Neuronal stem cell (in vitro differentiated cells): Measurements from ENCODE around the gene PCDHGA6.

Experiments used
- DNase-seq: peaks from one replicate; pipeline ENCODE4 v3.0.0-alpha.2; 2013; ENCODE audit warnings: low spot score
- H2AFZ ChIP-seq: one replicate; pipeline ENCODE4 v1.6.1; 2013; ENCODE audit warnings: mild to moderate bottlenecking, low read length, inconsistent platforms
- H2AK5ac ChIP-seq: 2 replicates; pipeline ENCODE4 v1.6.1; 2013; ENCODE audit warnings: low read depth, mild to moderate bottlenecking, inconsistent platforms, low read length, moderate library complexity, mixed read lengths
- H2BK120ac ChIP-seq: 2 replicates; pipeline ENCODE4 v1.6.1; 2013; ENCODE audit warnings: low read depth, mild to moderate bottlenecking, inconsistent platforms, low read length, moderate library complexity, mixed read lengths
- H2BK12ac ChIP-seq: one replicate; pipeline ENCODE4 v1.6.1; 2013; ENCODE audit warnings: low read length, inconsistent platforms
- H2BK15ac ChIP-seq: 2 replicates; pipeline ENCODE4 v1.6.1; 2013; ENCODE audit warnings: mild to moderate bottlenecking, low read length, inconsistent platforms, mixed read lengths
- H2BK5ac ChIP-seq: one replicate; pipeline ENCODE4 v1.6.1; 2013; ENCODE audit warnings: inconsistent platforms, mild to moderate bottlenecking, low read length, moderate library complexity
- H3K14ac ChIP-seq: one replicate; pipeline ENCODE4 v1.6.1; 2013; ENCODE audit warnings: low read length, inconsistent platforms
- H3K18ac ChIP-seq: 2 replicates; pipeline ENCODE4 v1.6.1; 2013; ENCODE audit warnings: low read length, inconsistent platforms
- H3K23ac ChIP-seq: 2 replicates; pipeline ENCODE4 v1.6.1; 2013; ENCODE audit warnings: low read depth, mild to moderate bottlenecking, mixed read lengths, low read length, inconsistent platforms; ENCODE audit not compliant: poor library complexity
- H3K27ac ChIP-seq: replicated peaks from 3 replicates; pipeline ENCODE4 v1.5.1; 2013; ENCODE audit warnings: low read length, inconsistent platforms
- H3K27me3 ChIP-seq, 3 experiments: 2 replicates each; pipeline ENCODE4 v1.6.1; 2013; ENCODE audit warnings: low read length in 3 of 3, mild to moderate bottlenecking in 2 of 3, inconsistent platforms in 1 of 3, low read depth in 1 of 3, mixed read lengths in 1 of 3, moderate library complexity in 1 of 3; ENCODE audit not compliant: control insufficient read depth in 3 of 3, insufficient read depth in 3 of 3
- H3K36me3 ChIP-seq, 2 donors: replicated peaks in 1 of 2; 2 replicates each; pipeline ENCODE4 v1.6.1; 2013; ENCODE audit warnings: low read length in 2 of 2; ENCODE audit not compliant: control insufficient read depth in 2 of 2, insufficient read depth in 2 of 2
- H3K4ac ChIP-seq: 2 replicates; pipeline ENCODE4 v1.6.1; 2013; ENCODE audit warnings: inconsistent platforms, mild to moderate bottlenecking, low read length, moderate library complexity
- H3K4me1 ChIP-seq, 2 donors: 1 replicate in 1 of 2; 2 replicates in 1 of 2; pipeline ENCODE4 v1.6.1; 2013; ENCODE audit warnings: low read length in 2 of 2, low read depth in 1 of 2; ENCODE audit not compliant: control insufficient read depth in 2 of 2, insufficient read depth in 1 of 2
- H3K4me2 ChIP-seq: one replicate; pipeline ENCODE4 v1.6.1; 2013; ENCODE audit warnings: mild to moderate bottlenecking, low read length, inconsistent platforms; ENCODE audit not compliant: insufficient read depth, poor library complexity, severe bottlenecking
- H3K4me3 ChIP-seq, 2 donors: 2 replicates each; pipeline ENCODE4 v1.5.1; 2013; ENCODE audit warnings: low read length in 2 of 2, mild to moderate bottlenecking in 2 of 2, inconsistent platforms in 1 of 2, moderate library complexity in 1 of 2
- H3K79me1 ChIP-seq: one replicate; pipeline ENCODE4 v1.6.1; 2013; ENCODE audit warnings: low read depth, mild to moderate bottlenecking, inconsistent platforms, low read length, moderate library complexity
- H3K9ac ChIP-seq: one replicate; pipeline ENCODE4 v1.6.1; 2013; ENCODE audit warnings: mild to moderate bottlenecking, low read depth, low read length, inconsistent platforms; ENCODE audit not compliant: poor library complexity
- H3K9me3 ChIP-seq, 2 donors: replicated peaks in 1 of 2; 2 replicates each; pipeline versions ENCODE3 to v1.6.1; 2013; ENCODE audit warnings: low read length in 2 of 2, mild to moderate bottlenecking in 2 of 2, inconsistent platforms in 1 of 2, low read depth in 1 of 2, mixed read lengths in 1 of 2, moderate library complexity in 1 of 2; ENCODE audit not compliant: control insufficient read depth in 2 of 2, insufficient read depth in 1 of 2
- H4K8ac ChIP-seq: one replicate; pipeline ENCODE4 v1.6.1; 2013; ENCODE audit warnings: low read depth, mild to moderate bottlenecking, inconsistent platforms, low read length, moderate library complexity
- H4K91ac ChIP-seq: one replicate; pipeline ENCODE4 v1.6.1; 2013; ENCODE audit warnings: low read length, low read depth, mild to moderate bottlenecking, inconsistent platforms; ENCODE audit not compliant: poor library complexity
- WGBS, 2 donors: extraction: QIAGEN DNeasy Blood & Tissue Kit; methylation state at CpG; one replicate each; pipeline ENCODE4 v1.1.7; 2013; ENCODE audit warnings: missing lambda C conversion rate in 2 of 2, mixed read lengths in 1 of 2; ENCODE audit not compliant: insufficient read length in 2 of 2, insufficient replicate concordance in 1 of 2; ENCODE audit errors: extremely low coverage in 2 of 2; 5-methylcytosine and 5-hydroxymethylcytosine counted together

PCDHGA6 gene

DNA sequence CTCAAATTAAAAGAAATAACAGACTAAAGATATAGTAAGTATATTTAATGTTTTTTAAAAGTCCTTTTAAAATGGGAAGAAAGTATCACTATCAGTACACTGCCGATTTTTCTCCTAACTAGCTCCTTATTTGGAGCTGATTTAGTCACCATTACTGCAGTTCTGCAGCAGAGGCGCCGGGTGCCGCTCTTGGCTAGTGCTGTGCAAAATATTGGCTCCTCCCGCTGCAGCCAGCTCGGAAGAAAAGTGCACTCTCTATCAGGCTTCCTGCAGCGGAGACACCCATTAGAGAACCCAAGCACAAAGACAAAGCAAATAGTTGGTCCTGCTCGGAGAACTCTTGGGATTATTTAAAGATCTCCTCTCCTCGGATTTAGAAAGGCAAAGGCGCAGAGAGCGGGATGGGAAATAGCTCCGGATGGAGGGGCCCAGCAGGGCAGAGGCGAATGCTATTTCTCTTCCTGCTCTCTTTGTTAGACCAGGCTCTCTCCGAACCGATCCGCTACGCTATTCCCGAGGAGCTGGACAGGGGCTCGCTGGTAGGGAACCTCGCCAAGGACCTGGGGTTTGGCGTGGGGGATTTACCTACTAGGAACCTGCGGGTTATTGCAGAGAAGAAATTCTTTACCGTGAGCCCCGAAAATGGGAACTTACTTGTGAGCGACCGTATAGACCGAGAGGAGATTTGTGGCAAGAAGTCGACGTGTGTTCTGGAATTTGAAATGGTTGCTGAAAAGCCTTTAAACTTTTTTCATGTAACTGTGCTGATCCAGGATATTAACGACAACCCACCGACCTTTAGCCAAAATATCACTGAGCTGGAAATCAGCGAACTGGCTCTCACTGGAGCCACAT, 3.5 kb upstream of the PCDHGA6 start, which contains the start of gene PCDHGB3:
TSS of gene PCDHGB3 (plus strand) at position 249 of the 855 bp plus-strand sequence. CDS start at position 402, 153 bp downstream.
- no peak within 1 kb of the TSS for H3K14ac ChIP-seq
- no CpG with 5 or more reads among the region's 32 CpGs for WGBS, 2 donors
- H2BK120ac ChIP-seq = no peak within 1 kb of the TSS
- peak within 1 kb of the TSS; percentile 53 for H3K18ac ChIP-seq
- H3K27ac ChIP-seq = no peak within 1 kb of the TSS
- no peak within 1 kb of the TSS for H2AK5ac ChIP-seq
- peaks cover 0 to 2% of the 10 kb centered on the region in 2 donors for H3K36me3 ChIP-seq
- H3K4ac ChIP-seq = no peak within 1 kb of the TSS
- H2BK5ac ChIP-seq = no peak within 1 kb of the TSS
- H3K9ac ChIP-seq = no peak within 1 kb of the TSS
- H2AFZ ChIP-seq = peak within 1 kb of the TSS; percentile 29
- no peak for DNase-seq
- no peak within 1 kb of the TSS for H3K4me2 ChIP-seq
- H3K4me3 ChIP-seq = no peak within 1 kb of the TSS
- no peak within 1 kb of the TSS for H4K91ac ChIP-seq
- no peaks in the 10 kb centered on the region for H3K27me3 ChIP-seq
- peaks cover 2% of the 10 kb centered on the region for H3K79me1 ChIP-seq
- no peaks in the 10 kb centered on the region for H3K4me1 ChIP-seq
- H2BK15ac ChIP-seq = no peak within 1 kb of the TSS
- no peak within 1 kb of the TSS for H3K23ac ChIP-seq
- no peak within 1 kb of the TSS for H2BK12ac ChIP-seq
- H3K9me3 ChIP-seq = peaks cover 39 to 55% of the 10 kb centered on the region in 2 donors
- H4K8ac ChIP-seq = no peak within 1 kb of the TSS

DNA sequence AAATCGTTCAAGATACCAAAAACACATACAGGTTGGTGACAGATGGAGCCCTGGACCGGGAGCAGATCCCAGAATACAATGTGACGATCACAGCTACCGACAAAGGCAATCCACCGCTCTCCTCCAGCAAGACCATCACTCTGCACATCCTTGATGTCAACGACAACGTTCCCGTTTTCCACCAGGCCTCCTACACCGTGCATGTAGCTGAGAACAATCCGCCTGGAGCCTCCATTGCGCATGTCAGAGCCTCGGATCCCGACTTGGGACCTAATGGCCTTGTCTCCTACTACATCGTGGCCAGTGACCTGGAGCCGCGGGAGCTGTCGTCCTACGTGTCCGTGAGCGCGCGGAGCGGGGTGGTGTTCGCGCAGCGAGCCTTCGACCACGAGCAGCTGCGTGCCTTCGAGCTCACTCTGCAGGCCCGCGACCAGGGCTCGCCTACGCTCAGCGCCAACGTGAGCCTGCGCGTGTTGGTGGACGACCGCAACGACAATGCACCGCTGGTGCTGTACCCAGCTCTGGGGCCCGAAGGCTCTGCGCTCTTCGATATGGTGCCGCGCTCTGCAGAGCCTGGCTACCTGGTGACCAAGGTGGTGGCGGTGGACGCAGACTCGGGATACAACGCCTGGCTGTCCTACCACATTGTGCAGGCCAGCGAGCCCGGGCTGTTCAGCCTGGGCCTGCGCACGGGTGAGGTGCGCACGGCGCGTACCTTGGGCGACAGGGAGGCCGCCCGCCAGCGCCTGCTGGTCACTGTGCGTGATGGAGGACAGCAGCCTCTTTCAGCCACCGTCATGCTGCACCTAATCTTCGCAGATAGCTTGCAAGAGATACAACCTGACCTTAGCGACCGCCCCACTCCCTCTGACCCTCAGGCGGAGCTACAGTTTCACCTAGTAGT, 1.9 kb upstream of the PCDHGA6 start:
- no peak overlapping the region for H3K18ac ChIP-seq
- no peak overlapping the region for H2BK120ac ChIP-seq
- peaks cover 0 to 1% of the 10 kb centered on the region in 2 donors for H3K36me3 ChIP-seq
- H2BK15ac ChIP-seq = no peak overlapping the region
- no peaks in the 10 kb centered on the region for H3K79me1 ChIP-seq
- no peak for DNase-seq
- H3K27ac ChIP-seq = no peak overlapping the region
- H3K4me2 ChIP-seq = no peak overlapping the region
- no peak overlapping the region for H2AK5ac ChIP-seq
- no peaks in the 10 kb centered on the region for H3K4me1 ChIP-seq
- H3K14ac ChIP-seq = peak overlapping the region; percentile 56
- no peak overlapping the region for H4K91ac ChIP-seq
- no peak overlapping the region for H2BK12ac ChIP-seq
- H3K23ac ChIP-seq = peak overlapping the region; percentile 75
- no CpG with 5 or more reads among the region's 69 CpGs for WGBS, 2 donors
- peaks cover 36 to 42% of the 10 kb centered on the region in 2 donors for H3K9me3 ChIP-seq
- H3K27me3 ChIP-seq = no peaks in the 10 kb centered on the region
- no peak overlapping the region for H2AFZ ChIP-seq
- H3K9ac ChIP-seq = no peak overlapping the region
- peak overlapping the region in 1 of 2 donors; percentile 12 for H3K4me3 ChIP-seq
- peak overlapping the region; percentile 65 for H4K8ac ChIP-seq
- peak overlapping the region; percentile 76 for H3K4ac ChIP-seq
- no peak overlapping the region for H2BK5ac ChIP-seq

DNA sequence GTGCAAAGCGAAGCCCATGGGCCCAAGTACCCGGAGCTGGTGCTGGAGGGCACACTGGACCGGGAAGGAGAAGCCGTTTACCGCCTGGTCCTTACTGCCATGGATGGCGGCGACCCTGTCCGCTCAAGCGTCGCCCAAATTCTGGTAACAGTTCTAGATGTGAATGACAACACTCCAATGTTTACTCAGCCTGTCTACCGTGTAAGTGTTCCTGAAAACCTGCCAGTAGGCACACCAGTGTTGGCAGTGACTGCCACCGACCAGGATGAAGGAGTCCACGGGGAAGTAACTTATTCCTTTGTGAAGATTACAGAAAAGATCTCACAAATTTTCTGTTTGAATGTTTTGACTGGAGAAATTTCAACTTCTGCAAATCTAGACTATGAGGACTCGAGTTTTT, 936 bp downstream of the PCDHGA6 start:
- no CpG with 5 or more reads among the region's 14 CpGs for WGBS, 2 donors
- no peak overlapping the region for H3K4me2 ChIP-seq
- H3K14ac ChIP-seq = no peak overlapping the region
- H3K9ac ChIP-seq = no peak overlapping the region
- H3K9me3 ChIP-seq = peaks cover 39 to 42% of the 10 kb centered on the region in 2 donors
- no peak overlapping the region for H3K27ac ChIP-seq
- no peak overlapping the region for H3K18ac ChIP-seq
- no peak overlapping the region for H3K4ac ChIP-seq
- H2BK120ac ChIP-seq = no peak overlapping the region
- H4K8ac ChIP-seq = no peak overlapping the region
- H2BK12ac ChIP-seq = no peak overlapping the region
- no peak overlapping the region for H2BK15ac ChIP-seq
- H3K4me1 ChIP-seq = no peaks in the 10 kb centered on the region
- H3K36me3 ChIP-seq = peaks cover 0 to 1% of the 10 kb centered on the region in 2 donors
- H3K23ac ChIP-seq = no peak overlapping the region
- no peaks in the 10 kb centered on the region for H3K27me3 ChIP-seq
- H3K79me1 ChIP-seq = no peaks in the 10 kb centered on the region
- no peak overlapping the region for H3K4me3 ChIP-seq
- H2AFZ ChIP-seq = no peak overlapping the region
- no peak overlapping the region for H2BK5ac ChIP-seq
- DNase-seq = no peak
- H2AK5ac ChIP-seq = no peak overlapping the region
- no peak overlapping the region for H4K91ac ChIP-seq
